ENCODE data around the gene NABP2. TPM values are rescaled to one million over a fixed set of nuclear protein-coding genes. Genes with fewer than 3 reads are reported as not detected.
A peak's percentile ranks its signal among the peaks of the same experiment; 100 is the strongest.
"Not testable (repeated sequence)": the region's sequence is repeated elsewhere in the genome, so short reads cannot be mapped to it uniquely, and the experiment has no call there.

NABP2 gene
- total RNA-seq, 1 experiment from 2014 or later: 77.9 TPM

DNA sequence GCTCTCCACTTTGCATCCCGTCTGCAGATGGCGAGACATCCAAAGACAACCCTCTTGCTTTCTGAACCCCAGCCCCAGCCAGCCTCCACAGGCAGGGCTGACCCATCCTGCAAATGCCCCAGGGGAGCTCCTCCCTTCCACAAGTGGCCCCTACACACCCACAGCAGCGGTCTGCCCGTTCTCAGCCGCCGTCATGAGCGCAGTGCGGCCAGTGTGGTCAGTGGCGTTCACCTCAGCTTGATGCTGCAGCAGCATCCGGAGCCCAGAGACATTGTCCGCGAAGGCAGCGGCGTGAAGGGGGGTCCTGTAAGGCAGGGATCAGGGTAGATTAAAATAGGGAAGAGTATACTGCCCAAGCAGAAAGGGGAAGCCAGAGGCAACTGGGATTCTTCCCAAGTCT lies 20.4 kb downstream of the NABP2 start:
- no peak for DNase-seq (ENCODE audit: low read depth)

DNA sequence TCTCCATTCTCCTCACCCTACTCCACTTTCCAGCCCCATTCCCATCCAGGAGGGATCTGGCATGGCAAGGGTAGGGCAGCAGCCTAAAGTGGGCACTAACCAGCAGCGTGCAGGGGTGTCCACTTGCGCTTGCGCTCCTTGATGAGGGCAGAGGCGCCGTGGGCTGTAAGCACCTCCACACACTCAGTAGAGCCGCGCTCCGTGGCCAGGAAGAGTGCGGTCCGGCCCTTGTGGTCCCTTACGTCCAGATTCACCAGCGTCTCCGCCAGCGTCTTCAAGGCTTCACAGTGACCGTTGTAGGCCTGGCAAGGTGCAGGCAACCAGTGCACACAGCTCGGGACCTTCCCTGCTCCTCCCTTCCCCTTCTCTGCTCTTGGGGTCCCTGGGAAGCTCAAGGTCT lies 23.8 kb downstream of the NABP2 start:
- no peak for DNase-seq (ENCODE audit: low read depth)

DNA sequence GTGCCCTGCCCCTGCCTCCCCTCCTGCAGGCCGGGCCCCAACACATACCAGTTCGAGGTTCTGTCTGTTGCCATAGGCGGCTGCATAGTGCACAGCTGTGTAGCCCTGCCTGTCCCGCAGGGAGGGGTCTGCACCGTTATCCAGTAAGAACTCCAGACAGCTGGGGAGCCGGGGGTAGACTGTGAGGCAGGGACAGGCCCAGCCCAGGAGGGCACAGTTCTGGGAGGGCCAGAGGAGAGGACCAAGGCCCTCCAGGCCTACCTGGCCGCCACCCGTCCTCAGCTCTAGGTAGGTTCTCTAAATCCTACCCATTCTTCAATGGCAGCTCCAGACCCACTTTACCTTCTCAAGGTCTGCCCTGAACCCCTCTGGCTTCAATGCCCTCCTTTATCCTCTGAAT lies 24.6 kb downstream of the NABP2 start:
- DNase-seq (ENCODE audit: low read depth): no peak

DNA sequence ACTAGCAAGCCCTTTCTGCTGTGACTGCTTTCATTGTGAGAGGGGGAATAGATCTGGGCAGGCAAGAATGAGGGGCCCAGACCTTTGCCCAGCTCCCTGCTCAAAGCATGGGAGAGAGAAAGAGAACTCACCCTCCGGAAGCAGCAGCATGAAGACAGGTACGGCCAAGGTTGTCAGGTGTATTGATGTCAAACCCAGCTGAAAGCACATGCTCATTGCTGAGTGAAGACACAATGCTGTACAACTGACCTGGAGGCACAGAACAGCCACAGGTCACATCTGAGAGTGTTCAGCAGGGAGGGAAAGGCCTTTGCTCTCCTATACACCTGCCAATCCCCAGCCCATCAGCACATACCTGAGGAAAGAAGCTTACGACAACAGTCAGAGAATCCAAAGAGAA lies 28.5 kb downstream of the NABP2 start:
- no peak for DNase-seq (ENCODE audit: low read depth)

DNA sequence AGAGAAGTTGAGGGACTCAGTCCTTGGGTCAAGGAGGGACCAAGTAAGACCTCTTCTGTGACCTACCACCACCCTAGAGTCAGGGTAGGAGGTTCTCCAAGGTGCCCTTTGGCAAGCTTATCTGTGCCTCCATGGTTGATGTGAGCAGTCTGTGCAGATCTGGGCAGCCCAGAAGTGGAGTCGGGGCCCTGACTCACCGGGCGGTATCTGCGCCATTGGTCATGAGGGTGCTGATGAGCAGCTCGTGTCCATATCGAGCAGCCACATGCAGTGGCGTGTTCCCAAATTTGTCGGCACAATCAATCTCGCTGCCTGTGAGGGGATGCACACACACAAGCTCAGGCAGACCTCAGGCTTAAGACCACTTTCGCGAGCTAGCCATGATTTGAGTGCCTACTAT lies 28.9 kb downstream of the NABP2 start:
- DNase-seq (ENCODE audit: low read depth): no peak

DNA sequence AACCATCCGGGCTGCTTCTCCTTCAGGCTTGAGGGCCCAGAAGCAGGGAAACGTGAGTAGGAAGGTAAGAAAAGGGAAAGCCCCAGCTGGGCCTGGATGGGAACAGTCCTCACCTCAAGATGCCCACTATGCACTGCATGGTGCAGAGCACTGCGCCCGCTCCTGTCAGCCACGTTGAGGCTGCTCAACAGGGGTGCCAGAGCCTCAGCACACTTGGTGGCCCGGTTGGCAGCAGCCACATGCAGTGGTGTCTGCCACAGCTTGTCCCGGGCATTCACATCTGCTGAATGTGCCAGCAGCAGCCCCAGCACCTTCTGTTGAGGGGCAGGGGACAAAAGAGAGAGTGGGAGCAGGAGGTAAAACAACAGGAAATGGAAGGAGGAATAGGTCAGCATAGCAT lies 31.5 kb downstream of the NABP2 start:
- DNase-seq (ENCODE audit: low read depth): no peak

DNA sequence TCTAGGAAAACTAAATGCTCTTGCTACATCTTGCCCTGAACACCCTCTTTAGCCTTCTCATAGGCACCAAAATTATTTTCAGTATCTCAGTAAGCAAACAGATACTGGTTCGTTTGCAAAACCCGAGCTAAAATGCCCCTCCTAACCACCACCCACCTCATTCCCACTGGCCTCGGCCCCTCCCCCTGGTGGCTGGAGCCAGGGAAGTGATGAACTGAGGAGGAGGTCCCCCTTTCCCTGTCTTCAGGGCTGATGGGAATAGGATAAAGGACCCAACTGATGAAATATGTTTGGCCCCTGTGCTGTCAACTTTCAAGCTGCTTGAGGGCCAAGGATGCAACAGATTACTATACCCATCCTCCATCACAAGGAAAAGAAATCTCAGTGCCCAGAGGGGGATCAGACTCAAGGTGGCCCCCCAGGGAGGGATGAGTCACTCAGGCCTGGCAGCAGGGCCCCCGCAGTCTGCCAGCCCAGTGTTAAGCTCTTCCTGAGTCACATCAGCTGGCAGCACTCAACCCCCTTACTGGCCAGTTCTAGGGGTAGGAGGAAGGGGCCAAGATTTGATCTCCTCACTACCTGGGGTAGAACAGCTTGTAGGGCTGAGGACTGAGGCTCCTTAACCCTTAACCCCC lies 32.3 kb downstream of the NABP2 start:
- DNase-seq (ENCODE audit: low read depth): peak; percentile 90

DNA sequence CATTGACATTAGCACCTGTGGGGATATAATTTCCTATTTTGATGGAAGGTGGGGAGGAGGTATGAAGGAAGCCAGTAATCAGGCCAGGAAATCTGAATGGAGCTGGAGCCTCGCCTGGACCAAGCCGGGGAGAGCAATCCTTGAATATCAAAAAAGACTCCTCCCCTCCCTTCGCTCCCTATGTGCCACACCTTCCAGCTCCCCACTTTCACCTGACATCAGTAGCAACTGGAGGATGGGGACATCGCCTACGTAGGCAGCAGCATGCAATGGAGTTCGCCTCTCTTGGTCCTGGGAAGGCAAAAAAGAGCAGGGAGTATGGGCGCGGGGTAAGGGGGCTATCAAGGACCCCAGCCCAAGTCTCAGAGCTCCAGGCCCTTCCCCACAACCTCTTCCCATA lies 32.9 kb downstream of the NABP2 start:
- no peak for DNase-seq (ENCODE audit: low read depth)

DNA sequence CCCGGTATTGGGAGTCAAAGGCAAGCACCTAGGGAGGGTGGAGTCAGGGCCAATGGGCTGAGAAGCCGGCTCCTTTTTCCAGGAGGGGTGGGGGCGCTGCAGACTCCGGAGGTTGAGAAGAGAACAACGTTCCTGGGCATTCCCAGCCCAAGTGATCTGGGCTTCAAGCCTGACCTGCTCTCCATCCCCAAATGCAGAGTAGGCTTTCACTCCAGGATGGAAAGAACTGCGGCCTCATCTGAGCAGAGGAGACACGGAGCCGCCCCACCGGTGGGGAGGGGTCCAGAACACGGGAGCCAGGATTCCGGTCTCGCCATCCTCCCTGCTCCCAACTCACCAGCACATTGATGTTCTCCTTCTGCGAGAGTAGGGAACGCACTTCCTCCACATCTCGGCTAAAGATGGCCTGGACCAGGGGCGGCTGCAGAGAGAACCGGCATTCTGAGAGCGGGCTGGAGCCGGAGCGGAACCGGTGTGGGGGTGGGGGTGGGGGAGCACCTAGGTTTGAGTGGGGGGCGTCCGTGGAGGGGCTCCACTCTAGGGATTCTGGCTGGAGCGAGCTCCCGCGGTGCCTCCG lies 33.4 kb downstream of the NABP2 start:
- DNase-seq (ENCODE audit: low read depth): peak; percentile 56

DNA sequence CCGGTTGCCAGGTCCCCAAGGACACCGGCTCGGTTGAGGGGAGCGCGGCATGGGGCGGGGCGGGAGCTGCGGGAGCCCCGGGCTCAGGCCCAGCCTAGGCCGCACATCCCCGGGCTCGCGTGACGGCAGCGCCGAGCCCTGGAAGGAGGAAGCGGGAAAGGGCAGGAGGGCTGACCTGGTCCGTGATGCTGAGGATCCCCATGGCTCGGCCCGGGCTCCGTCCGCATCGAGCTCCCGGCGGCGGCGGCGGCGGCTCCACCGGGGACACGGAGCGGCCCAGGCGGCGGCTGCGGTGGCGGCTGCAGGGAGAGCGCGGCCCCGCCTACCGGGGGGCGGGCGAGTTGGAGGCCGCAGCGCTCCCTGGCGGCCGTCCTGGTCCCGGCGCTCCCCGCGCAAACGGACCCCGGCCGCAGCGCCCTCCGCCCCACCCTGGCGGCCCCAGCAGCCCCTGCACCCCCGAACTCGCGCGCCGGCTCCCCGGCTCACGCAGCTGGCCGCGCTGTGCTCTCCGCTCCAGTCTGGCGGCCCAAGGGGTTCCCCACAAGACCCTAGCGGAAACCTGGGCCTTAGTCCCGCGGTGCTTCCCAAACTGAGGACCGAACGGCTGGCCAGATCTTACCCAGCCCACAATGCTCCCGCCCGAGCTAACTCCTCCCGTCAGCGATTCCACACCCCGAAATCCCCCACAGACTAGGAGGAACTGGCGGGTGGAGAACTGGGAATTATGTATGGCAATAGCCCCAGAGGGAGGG lies 34.1 kb downstream of the NABP2 start, which contains the start of gene ANKRD52:
Gene ANKRD52, minus strand, starts transcription at position 317 of the 752 bp plus-strand sequence. Its CDS starts 115 bp downstream, at position 202.
- DNase-seq (ENCODE audit: low read depth): peak; percentile 88

DNA sequence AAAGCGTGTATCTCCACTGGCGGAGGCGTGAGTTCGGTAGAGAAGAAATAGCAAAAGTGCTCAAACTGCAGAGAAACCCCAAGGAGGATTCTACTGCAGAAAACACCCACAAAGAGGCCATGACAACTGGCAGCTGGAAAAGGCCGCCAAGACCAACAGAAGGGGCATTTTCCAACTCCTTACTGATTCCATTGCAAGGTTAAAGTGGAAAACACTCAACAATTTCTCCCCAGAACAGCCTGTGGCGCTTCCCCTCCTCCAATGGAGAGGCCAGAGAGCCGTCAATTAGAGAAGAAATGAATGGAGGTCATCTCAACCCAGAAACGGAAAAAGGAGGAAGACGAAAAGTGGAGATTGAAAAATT lies 34.7 kb downstream of the NABP2 start:
- DNase-seq (ENCODE audit: low read depth): no peak

DNA sequence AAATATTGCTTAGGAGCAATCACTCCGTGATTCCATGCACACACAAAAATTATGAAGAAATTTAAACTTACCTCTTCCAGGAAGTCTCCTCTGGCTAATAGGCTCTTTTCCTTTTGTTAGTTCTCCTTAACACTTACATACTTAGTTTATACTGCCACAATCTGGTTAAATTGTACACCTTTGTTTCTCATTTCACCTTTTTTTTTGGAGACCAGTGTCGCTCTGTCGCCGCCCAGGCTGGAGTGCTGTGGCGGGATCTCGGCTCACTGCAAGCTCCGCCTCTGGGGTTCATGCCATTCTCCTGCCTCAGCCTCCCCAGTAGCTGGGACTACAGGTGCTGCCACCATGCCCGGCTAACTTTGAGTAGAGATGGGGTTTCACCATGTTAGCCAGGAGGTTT lies 36.2 kb downstream of the NABP2 start:
- DNase-seq (ENCODE audit: low read depth): no peak

DNA sequence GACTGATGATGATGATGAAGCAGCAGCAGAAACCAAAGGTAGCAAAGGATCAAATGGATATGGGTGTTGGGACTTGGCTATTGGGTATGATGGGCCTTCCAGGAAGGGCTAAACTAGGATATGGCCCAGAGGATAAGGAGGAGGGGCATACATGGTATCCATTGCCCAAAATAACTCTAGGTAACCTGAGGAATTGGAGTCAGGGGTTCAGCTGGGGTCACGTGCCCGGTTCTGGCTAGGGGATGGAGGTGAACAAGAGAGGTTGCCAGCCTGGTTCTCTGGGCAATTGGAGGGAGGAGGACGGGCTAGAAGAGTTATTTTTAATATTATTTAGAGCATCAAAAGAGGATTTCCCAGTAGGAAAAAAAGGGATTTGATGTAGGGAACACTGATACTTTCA lies 36.8 kb downstream of the NABP2 start:
- DNase-seq (ENCODE audit: low read depth): no peak

DNA sequence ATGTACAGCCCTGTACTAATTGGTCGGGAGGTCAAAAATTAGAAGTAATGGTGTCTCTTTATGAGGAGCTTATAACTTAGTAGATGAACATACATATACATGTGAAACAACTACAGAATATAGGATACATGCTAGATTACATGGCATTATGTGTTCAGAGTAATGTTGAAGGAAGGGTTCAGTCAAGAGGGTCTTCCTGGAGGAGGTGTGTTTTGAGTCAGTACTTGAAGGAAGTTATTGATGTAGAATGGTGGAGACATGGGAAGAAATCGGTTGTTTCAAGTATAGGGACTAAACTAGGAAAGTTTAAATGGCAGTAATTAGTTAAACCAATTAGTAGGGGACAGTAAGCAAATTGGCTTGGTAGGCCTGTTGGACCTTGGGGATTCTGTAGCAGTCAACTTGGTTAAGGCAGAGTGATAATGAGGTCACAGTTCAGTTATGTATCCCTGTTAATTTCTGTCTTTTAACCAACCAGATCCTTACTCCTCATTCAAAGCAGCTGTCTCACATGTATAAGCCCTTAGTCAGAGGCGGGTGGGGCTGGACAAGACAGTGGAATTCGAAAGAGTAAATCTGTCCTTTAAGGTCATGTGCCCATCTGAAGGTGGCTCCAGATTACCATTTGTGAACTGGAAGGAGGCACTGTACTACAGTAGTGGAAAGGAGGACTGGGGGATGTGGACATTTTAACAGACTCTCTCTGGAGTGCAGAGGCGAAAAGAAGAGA lies 37.5 kb downstream of the NABP2 start:
- DNase-seq (ENCODE audit: low read depth): peak; percentile 78

DNA sequence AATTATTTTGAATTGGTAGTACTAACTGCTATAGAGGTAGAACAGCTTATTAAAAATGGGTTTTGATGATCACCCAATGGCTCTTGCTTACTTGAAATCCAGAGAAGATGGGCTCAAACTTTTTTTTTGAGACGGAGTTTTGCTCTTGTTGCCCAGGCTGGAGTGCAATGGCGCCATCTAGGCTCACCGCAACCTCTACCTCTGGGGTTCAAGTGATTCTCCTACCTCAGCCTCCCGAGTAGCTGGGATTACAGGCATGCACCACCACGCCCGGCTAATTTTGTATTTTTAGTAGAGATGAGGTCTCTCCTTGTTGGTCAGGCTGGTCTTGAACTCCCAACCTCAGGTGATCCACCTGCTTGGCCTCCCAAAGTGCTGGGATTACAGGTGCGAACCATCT lies 38.8 kb downstream of the NABP2 start:
- DNase-seq (ENCODE audit: low read depth): not testable (repeated sequence)

DNA sequence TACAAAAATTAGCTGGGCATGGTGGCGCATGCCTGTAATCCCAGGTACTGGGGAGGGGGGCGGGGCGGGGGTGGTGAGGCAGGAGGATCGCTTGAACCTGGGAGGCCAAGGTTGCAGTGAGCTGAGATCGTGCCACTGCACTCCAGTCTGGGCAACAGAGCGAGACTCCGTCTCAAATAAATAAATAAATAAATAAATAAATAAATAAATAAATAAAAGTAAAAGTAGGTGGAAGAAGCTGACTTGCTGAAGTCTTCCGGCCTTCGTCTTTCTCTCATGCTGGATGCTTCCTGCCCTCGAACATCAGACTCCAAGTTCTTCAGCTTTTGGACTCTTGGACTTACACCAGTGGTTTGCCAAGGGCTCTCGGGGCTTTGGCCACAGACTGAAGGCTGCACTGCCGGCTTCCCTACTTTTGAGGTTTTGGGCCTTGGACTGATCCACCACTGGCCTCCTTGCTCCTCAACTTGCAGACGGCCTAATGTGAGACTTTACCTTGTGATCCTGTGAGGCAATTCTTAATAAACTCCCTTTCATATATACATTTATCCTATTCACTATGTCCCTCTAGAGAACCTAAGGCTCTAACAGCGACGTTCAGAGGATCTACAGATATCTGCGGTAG lies 42.0 kb downstream of the NABP2 start:
- not testable (repeated sequence) for DNase-seq (ENCODE audit: low read depth)

DNA sequence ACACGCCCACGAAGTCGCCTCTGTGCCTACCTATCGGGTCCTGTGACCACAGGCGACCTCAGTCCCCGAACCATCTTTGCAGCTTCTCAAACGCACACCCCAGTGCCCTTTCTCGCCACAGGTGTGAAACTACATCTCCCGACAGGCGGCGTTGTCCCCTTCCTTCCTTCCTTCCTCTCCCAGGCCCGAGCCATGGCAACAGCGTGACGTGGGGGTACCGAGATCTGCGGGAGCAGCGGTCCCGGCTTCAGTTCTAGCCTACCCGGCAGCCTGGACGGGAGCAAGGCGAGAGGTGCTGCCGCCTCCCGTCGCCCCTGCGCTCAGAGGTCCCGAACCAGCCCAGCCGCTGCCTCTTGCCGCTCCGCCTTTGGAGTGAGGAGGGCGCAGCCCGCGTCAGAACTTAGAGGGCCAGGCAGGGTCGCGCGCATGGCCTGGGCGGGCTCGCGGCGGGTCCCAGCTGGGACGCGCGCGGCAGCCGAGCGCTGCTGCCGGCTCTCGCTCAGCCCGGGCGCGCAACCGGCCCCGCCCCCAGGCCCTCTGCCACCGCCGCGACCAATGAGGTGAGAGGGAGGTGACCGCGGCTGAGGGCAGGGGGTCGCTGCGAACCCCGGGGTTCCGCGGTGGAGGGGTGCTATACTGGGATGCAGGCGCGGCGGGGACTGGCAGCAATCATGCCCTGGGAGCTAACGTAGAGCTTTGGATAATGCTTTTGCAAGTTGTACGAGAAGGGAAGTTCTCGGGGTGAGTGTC lies 42.7 kb downstream of the NABP2 start, which contains the start of gene COQ10A:
Gene COQ10A, plus strand, starts transcription at position 250 of the 750 bp plus-strand sequence. Its CDS starts 177 bp downstream, at position 427.
- peak; percentile 92 for DNase-seq (ENCODE audit: low read depth)

DNA sequence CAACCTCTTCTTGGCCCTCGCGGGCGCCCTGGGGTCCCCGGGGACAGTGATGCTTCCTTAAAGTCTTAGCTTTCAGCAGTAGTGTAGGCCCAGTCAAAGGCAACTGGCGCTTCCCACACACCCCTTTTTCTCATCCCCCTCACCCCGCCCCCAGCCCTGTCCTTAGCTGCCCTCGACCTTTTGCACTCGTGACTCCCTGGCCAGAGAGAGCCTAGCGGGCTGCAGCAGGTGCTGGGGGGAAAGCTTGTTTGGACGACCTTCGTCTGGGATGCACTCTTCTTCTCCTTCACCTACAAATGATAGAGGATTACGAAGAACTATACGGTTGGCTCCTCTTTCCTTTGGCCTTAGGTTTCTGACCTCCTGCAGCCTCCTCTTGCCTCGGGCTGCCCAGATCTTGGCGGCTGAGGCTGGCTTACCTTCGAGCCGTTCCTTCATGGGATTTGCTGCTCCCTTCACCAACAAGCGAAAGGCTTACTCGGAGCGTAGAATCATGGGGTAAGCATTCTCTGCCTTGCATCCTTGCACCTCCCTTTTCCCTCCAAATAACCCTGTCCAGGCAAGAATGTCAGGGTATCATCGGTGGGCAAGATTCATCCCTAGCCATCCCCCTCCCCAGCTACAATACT lies 43.4 kb downstream of the NABP2 start:
- no peak for DNase-seq (ENCODE audit: low read depth)

DNA sequence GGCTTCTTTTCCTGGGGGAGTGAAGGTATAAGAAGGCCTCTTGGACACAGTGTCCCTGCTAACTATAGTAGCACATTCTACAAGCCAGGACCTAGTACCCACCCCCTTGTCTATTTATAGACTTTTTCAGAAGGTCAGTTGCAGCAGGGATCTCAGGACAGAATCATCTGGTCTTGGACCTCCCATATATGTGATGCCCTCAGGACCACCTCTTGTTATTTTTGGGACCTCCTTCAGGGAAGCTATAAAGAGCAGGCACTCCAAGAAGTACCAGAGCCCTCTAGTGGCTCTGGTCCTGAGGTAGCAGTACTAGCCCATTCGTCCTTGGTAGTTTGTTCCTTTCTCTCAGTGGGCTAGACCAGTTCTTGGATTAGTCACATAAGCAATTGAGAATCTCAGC lies 46.9 kb downstream of the NABP2 start:
- peak; percentile 10 for DNase-seq (ENCODE audit: low read depth)

DNA sequence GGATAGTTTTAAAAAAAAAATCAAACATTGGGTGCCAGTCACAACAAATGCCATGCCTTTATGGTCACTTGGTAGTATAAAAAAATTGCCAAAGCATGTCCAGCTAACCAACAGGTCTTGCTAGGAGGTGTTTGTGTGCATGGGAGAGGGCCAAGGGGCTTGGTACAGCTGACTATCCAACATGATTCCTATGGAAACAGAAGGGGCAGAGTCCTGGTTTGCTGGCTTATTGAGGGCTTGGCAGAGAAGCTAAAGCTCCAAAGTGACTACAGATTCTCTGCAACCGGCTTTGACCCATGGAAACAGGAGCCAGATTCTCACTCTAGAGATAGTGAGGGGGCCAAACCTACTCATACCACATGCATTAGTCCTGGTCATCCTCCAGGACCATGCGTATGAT lies 48.3 kb downstream of the NABP2 start:
- not testable (repeated sequence) for DNase-seq (ENCODE audit: low read depth)

DNA sequence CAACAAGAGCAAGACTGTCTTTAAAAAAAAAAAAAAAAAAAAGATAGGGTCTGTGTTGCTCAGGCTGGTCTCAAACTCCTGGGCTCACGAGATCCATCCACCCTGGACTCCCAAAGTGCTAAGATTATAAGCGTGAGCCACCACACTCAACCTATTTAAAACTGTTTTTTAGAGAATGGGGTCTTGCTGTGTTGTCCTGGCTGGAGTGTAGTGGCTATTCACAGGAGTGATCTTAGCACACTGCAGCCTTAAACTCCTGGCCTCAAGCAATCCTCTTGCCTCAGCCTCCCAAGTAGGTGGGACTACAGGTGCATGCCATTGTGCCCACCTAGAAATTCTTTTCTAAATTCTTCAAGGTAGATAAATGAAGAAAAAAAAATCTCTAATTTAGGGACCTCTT lies 50.2 kb downstream of the NABP2 start:
- DNase-seq (ENCODE audit: low read depth): no peak
